ENCODE data around the gene CENPO. TPM values are rescaled to one million over a fixed set of nuclear protein-coding genes. Genes with fewer than 3 reads are reported as not detected.

Gene CENPO
- total RNA-seq, 1 donor from 2014 or later, result 17.5 TPM

DNA sequence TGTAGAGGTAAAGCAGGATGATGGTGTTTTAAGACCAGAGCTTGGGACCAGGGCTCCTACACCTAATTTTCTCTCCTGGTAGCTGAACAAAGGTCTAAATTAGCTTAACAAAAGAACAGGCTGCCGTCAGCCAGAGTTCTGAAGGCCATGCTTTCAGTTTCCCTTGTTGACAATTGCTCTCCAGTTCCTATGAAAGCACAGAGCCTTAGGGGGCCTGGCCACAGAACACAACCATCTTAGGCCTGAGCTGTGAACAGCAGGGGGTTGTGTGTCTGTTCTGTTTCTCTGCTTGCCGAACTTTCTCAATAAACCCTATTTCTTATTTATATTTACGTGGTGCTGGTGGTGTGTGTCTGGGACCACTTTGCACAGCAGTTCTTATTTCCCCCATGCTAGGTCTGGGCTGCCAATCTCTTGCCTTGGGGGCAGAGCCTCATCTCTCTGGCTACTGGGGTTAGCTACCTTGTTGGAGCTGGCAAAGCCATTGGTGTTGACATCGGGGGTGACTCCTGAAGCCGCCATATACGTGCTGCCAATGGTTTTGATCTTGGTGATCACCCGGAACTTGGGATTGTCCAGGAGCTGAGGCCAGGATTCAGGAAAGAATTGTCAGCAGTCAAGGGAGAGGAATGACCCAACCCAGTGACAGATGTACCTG lies 29.0 kb downstream of the CENPO start:
- no peaks in the 10 kb centered on the region for H4K20me1 ChIP-seq (ENCODE audit: insufficient read depth, low read length)
- no peaks in the 10 kb centered on the region for H3K27me3 ChIP-seq (ENCODE audit: insufficient read depth, low read length)
- H3K4me1 ChIP-seq (ENCODE audit: insufficient read depth, low read length), result peaks cover 13% of the 10 kb centered on the region
- Mint-ChIP-seq H3K27ac (ENCODE audit: unreplicated experiment) (peak overlapping the region; percentile 20), H3K4me1 (ENCODE audit: low read depth, unreplicated experiment) (peaks cover 6% of the 10 kb centered on the region), H3K36me3 (ENCODE audit: low read depth, unreplicated experiment) (peaks cover 13% of the 10 kb centered on the region), H3K27me3 (ENCODE audit: low read depth, unreplicated experiment) (no peaks in the 10 kb centered on the region), H3K4me3 (ENCODE audit: unreplicated experiment) (no peak overlapping the region), H3K9me3 (ENCODE audit: unreplicated experiment) (no peaks in the 10 kb centered on the region)
- no peak overlapping the region for H3K4me2 ChIP-seq (ENCODE audit: low read length)
- no peaks in the 10 kb centered on the region for H3K9me3 ChIP-seq (ENCODE audit: insufficient read depth, low read depth, low read length)
- FAIRE-seq, result no peak
- no peak for DNase-seq (ENCODE audit: low read depth)
- no peak overlapping the region for H3K9ac ChIP-seq (ENCODE audit: low read length)
- H3K79me2 ChIP-seq (ENCODE audit: insufficient read depth, low read length), result no peaks in the 10 kb centered on the region
- peaks cover 23% of the 10 kb centered on the region for H3K36me3 ChIP-seq (ENCODE audit: insufficient read depth, low read length)
- H2AFZ ChIP-seq (ENCODE audit: low read depth, low read length), result no peak overlapping the region
- H3K27ac ChIP-seq (ENCODE audit: low read depth, low read length), result no peak overlapping the region
- no peak overlapping the region for H3K4me3 ChIP-seq (ENCODE audit: insufficient read depth, low read depth, low read length)
- TF ChIP-seq, protein P1, sequence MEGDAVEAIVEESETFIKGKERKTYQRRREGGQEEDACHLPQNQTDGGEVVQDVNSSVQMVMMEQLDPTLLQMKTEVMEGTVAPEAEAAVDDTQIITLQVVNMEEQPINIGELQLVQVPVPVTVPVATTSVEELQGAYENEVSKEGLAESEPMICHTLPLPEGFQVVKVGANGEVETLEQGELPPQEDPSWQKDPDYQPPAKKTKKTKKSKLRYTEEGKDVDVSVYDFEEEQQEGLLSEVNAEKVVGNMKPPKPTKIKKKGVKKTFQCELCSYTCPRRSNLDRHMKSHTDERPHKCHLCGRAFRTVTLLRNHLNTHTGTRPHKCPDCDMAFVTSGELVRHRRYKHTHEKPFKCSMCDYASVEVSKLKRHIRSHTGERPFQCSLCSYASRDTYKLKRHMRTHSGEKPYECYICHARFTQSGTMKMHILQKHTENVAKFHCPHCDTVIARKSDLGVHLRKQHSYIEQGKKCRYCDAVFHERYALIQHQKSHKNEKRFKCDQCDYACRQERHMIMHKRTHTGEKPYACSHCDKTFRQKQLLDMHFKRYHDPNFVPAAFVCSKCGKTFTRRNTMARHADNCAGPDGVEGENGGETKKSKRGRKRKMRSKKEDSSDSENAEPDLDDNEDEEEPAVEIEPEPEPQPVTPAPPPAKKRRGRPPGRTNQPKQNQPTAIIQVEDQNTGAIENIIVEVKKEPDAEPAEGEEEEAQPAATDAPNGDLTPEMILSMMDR (IDR thresholded peaks at IDR 0.05; ENCODE audit: insufficient read depth, low read depth, low read length), result no peak
- TF ChIP-seq EZH2 (IDR thresholded peaks at IDR 0.05; ENCODE audit: insufficient read depth, low read length), result no peak

DNA sequence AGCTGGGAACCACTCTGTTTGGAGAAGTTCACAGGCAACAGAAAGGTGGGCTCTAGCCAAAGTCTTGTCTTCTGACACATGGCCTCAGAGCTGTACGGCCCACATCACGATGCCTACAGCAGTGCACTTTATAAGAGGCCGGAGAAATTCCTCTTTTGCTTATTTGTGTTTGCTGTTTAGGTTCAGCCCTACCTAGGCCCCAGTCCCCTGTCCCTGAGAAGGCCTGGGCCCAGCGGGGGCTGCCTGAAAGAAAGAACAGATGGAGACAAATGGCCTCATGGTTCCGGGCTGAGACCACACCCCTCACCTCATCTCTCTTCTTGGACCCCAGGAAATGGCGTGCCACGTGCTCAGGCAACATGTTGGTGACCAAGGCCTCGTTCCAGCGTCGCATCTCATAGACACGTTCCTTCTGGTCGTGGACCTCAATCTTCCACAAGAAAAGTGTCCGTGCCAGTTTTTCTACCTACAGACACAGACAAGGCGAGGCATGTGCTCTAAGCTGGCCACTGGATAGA lies 30.9 kb downstream of the CENPO start:
- Mint-ChIP-seq H3K4me1 (ENCODE audit: low read depth, unreplicated experiment) (peaks cover 3% of the 10 kb centered on the region), H3K27me3 (ENCODE audit: low read depth, unreplicated experiment) (no peaks in the 10 kb centered on the region), H3K27ac (ENCODE audit: unreplicated experiment) (no peak overlapping the region), H3K36me3 (ENCODE audit: low read depth, unreplicated experiment) (peaks cover 13% of the 10 kb centered on the region), H3K4me3 (ENCODE audit: unreplicated experiment) (no peak overlapping the region), H3K9me3 (ENCODE audit: unreplicated experiment) (no peaks in the 10 kb centered on the region)
- TF ChIP-seq, protein P1 (IDR thresholded peaks at IDR 0.05; ENCODE audit: insufficient read depth, low read depth, low read length), result no peak
- TF ChIP-seq EZH2 (IDR thresholded peaks at IDR 0.05; ENCODE audit: insufficient read depth, low read length), result no peak
- Histone ChIP-seq H3K4me1 (ENCODE audit: insufficient read depth, low read length) (peaks cover 11% of the 10 kb centered on the region), H3K27ac (ENCODE audit: low read depth, low read length) (no peak overlapping the region), H3K27me3 (ENCODE audit: insufficient read depth, low read length) (no peaks in the 10 kb centered on the region), H4K20me1 (ENCODE audit: insufficient read depth, low read length) (no peaks in the 10 kb centered on the region), H3K4me2 (ENCODE audit: low read length) (no peak overlapping the region), H3K79me2 (ENCODE audit: insufficient read depth, low read length) (no peaks in the 10 kb centered on the region), H2AFZ (ENCODE audit: low read depth, low read length) (no peak overlapping the region), H3K4me3 (ENCODE audit: insufficient read depth, low read depth, low read length) (no peak overlapping the region), H3K9me3 (ENCODE audit: insufficient read depth, low read depth, low read length) (no peaks in the 10 kb centered on the region), H3K36me3 (ENCODE audit: insufficient read depth, low read length) (peaks cover 20% of the 10 kb centered on the region), H3K9ac (ENCODE audit: low read length) (no peak overlapping the region)
- DNase-seq (ENCODE audit: low read depth) (no peak), FAIRE-seq (no peak)
